OCI-LY1 (cell line): Measurements from ENCODE around the gene UQCC5.

Experiments
- H2AFZ ChIP-seq: fragments of 200-600 bp; sonication (generic), shearing (Covaris generic); 2 replicates; pipeline ENCODE4 v1.6.0; 2014; ENCODE audit warnings: antibody characterized with exemption, mild to moderate bottlenecking, low read length
- H3F3A ChIP-seq: fragments of 200-600 bp; sonication (generic), shearing (Covaris generic); 2 replicates; pipeline ENCODE4 v1.6.0; 2014; ENCODE audit warnings: mild to moderate bottlenecking, antibody characterized with exemption, low read length, moderate library complexity; ENCODE audit not compliant: insufficient read depth
- H3K27ac ChIP-seq: fragments of 200-600 bp; sonication (generic); 2 replicates; pipeline ENCODE4 v1.5.1; 2014; ENCODE audit warnings: low read length, mixed run types, mild to moderate bottlenecking, low read depth; ENCODE audit not compliant: poor library complexity, severe bottlenecking
- H3K27me3 ChIP-seq: fragments of 200-600 bp; sonication (generic); 2 replicates; pipeline ENCODE4 v1.6.0; 2014; ENCODE audit warnings: antibody characterized with exemption, mild to moderate bottlenecking, low read length, moderate library complexity; ENCODE audit not compliant: insufficient read depth
- H3K36me3 ChIP-seq: fragments of 200-600 bp; sonication (generic); 2 replicates; pipeline ENCODE4 v1.6.1; 2014; ENCODE audit warnings: mild to moderate bottlenecking, antibody characterized with exemption, low read length, moderate library complexity, mixed read lengths; ENCODE audit not compliant: insufficient read depth
- H3K4me1 ChIP-seq: fragments of 200-600 bp; sonication (generic); 2 replicates; pipeline ENCODE4 v1.5.1; 2014; ENCODE audit warnings: mild to moderate bottlenecking, low read length, moderate library complexity; ENCODE audit not compliant: insufficient read depth, severe bottlenecking
- H3K4me2 ChIP-seq: fragments of 200-600 bp; sonication (generic), shearing (Covaris generic); 2 replicates; pipeline ENCODE4 v1.6.1; 2014; ENCODE audit warnings: low read length
- H3K4me3 ChIP-seq: fragments of 200-600 bp; sonication (generic); 2 replicates; pipeline ENCODE4 v1.5.1; 2014; ENCODE audit warnings: low read length, low read depth, mild to moderate bottlenecking, mixed read lengths; ENCODE audit not compliant: poor library complexity, severe bottlenecking
- H3K79me2 ChIP-seq: fragments of 200-600 bp; shearing (Covaris generic); 2 replicates; pipeline ENCODE4 v1.6.1; 2016; ENCODE audit warnings: mixed run types, low read length, mixed read lengths; ENCODE audit not compliant: insufficient read depth
- H3K9ac ChIP-seq: fragments of 200-600 bp; sonication (generic), shearing (Covaris generic); 2 replicates; pipeline ENCODE4 v1.6.1; 2014; ENCODE audit warnings: mild to moderate bottlenecking, low read length, mixed read lengths
- H3K9me2 ChIP-seq: fragments of 200-600 bp; sonication (generic), shearing (Covaris generic); 2 replicates; pipeline ENCODE4 v1.6.1; 2014; ENCODE audit warnings: low read depth, mild to moderate bottlenecking, low read length, mixed read lengths
- H3K9me3 ChIP-seq: fragments of 200-600 bp; shearing (Covaris generic); 2 replicates; pipeline ENCODE4 v1.6.1; 2014; ENCODE audit warnings: low read length, mixed read lengths
- H4K20me1 ChIP-seq: fragments of 200-600 bp; sonication (generic), shearing (Covaris generic); 2 replicates; pipeline ENCODE4 v1.6.0; 2016; ENCODE audit warnings: mild to moderate bottlenecking, low read length; ENCODE audit not compliant: insufficient read depth
- CTCF ChIP-seq: fragments of 200-600 bp; sonication (generic), shearing (Covaris generic); IDR thresholded peaks from 2 replicates; pipeline ENCODE4 v1.5.1; 2017; ENCODE audit warnings: mild to moderate bottlenecking, antibody characterized with exemption, low read length, moderate library complexity, mixed read lengths
- EZH2 ChIP-seq: fragments of 200-600 bp; sonication (generic), shearing (Covaris generic); IDR thresholded peaks from 2 replicates; pipeline ENCODE4 v1.8.0; 2017; ENCODE audit warnings: borderline replicate concordance, mixed run types, mild to moderate bottlenecking, antibody characterized with exemption, low read length, moderate library complexity, mixed read lengths

Gene UQCC5

DNA sequence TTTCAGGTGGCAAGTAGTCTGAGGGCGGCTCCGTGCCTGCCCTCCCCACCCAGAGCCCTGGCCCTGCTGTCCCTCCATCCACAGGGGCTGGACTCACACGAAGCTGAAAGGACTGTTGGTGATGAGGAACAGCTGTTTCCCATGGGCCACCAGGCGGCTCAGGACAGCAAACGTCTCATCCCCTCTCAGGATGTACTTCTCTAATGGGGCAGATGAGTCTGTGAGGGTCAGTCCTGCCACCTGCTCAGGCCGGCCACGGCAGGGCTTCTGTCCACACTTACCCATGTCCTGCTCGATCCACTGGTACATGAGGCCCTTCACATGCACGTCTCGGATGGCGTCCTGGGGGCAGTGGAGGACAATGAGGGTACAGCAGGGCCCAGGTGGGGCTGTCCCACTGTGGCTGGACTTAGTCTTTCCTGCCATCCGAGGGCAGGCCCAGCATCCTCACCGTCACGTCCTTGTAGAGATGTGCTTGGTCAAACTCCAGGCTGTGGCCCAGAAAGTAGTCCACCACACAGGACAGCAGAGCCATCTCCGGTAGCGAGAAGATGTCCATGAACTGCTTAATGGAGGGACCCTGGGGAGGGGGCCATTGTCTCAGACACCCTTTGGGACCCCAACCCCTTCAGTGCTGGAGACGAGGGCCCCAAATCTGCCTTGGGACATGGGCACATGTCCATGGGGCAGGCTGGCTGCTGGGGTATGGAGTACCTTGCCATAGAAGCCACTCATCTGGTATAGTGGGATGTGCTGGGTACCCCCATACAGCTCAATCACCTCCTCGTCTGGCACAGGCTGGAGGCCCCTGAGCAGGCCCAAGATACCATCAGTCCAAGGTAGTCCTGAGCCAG is 8.4 kb upstream of the UQCC5 start:
- Histone ChIP-seq H3K36me3 (peaks cover 47% of the 10 kb centered on the region), H3K4me1 (peaks cover 17% of the 10 kb centered on the region), H3K4me3 (no peak overlapping the region), H3K9me2 (no peaks in the 10 kb centered on the region), H3K4me2 (no peak overlapping the region), H3K27me3 (no peaks in the 10 kb centered on the region), H3K79me2 (no peaks in the 10 kb centered on the region), H3K9me3 (no peaks in the 10 kb centered on the region), H3F3A (no peaks in the 10 kb centered on the region), H3K9ac (no peak overlapping the region), H4K20me1 (no peaks in the 10 kb centered on the region), H2AFZ (no peak overlapping the region), H3K27ac (no peak overlapping the region)
- TF ChIP-seq EZH2 (no peak), CTCF (no peak)

DNA sequence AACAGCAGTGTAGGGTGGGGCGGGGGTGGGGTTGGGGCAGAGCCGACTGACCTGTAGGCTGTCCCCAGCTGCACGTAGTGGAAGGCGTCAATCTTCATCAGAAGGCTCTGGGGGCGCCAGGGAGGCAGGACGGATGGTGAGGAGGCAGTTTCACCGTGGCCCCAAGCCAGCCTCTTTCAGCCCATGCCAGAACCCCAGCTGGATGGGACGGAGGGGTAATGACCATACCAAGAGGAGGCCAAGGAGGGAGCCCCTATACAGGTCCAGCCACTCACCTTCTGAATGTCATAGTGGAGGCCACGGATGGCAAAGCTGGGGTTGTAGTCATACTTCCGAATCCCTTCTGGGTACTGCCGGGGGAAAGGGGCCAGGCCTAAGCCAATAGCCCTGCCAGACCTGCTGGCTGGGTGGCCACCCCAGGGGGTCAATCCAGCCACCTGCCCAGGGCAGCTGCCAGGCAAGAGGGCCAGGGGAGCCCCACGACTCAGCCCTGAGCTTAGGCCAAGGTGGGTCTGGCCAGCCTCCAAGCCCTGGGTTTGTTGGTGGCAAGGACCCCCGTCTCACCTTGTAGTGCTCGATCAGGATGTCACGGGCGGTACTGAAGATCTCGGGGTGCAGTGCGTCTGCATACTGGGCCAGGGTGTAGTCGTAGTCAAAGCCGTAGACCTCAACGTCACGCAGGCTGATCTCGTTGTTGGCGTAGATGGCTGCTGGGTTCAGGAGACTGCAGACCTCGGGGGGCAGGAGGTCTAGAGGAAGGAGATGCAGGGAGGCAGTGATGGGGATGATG is 7.6 kb upstream of the UQCC5 start:
- Histone ChIP-seq H3K4me2 (no peak overlapping the region), H3F3A (no peaks in the 10 kb centered on the region), H3K36me3 (peaks cover 46% of the 10 kb centered on the region), H3K9me3 (no peaks in the 10 kb centered on the region), H3K9ac (no peak overlapping the region), H3K4me3 (no peak overlapping the region), H3K9me2 (no peaks in the 10 kb centered on the region), H4K20me1 (no peaks in the 10 kb centered on the region), H3K27me3 (no peaks in the 10 kb centered on the region), H3K79me2 (no peaks in the 10 kb centered on the region), H3K27ac (no peak overlapping the region), H2AFZ (no peak overlapping the region), H3K4me1 (peaks cover 17% of the 10 kb centered on the region)
- TF ChIP-seq CTCF, result no peak
- TF ChIP-seq EZH2, result no peak

DNA sequence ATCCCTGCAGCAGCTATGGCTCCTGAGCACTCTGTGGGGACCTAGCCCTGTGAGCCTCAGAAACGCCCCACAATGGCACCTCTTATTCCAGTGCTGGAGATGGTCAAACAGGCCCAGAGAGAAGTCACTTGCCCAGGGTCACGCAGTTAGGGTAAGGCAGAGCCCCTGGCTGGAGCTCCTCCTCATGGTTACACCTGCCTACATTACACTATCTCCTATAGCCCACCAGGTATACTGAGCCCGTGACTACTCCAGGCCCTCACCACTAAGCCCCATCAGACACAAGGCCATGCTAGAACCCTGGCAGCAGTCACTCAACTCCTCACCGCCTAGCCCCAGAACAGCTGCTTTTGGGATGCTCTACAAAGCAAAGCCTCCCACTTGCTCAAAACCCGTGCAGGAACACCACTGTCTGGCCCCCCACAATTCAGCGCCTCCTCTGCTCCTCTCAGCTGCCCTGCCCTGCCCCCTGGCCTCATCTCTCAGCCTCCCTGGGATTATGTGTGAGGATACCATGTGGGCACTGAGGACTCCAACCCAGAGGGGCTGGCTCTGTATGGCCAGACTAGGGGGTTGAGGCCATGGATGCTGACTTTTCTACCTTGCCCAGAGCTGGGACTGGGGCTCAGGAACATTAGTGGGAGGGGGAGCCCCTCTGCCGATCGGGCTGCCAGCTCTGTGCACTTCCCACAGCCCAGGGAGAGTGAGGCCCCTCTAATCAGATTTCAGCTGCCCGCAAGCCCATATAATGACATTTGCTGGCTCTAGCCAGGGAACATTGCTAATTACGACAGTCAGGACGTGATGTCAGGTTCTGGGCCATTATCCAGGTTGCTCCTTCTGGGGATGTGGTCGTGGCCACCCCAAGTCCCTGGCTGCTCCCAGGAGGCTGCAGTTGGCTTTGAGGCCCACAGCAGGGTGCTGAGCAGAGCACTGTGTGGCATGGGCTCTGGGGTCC is 6.8 kb upstream of the UQCC5 start:
- peaks cover 24% of the 10 kb centered on the region for H3K4me1 ChIP-seq
- TF ChIP-seq CTCF (no peak), EZH2 (no peak)

More for the DNA sequence above, 6.8 kb upstream of the UQCC5 start:
- peaks cover 37% of the 10 kb centered on the region for H3K36me3 ChIP-seq
- no peak overlapping the region for H3K27ac ChIP-seq
- H3K4me2 ChIP-seq, result no peak overlapping the region
- no peak overlapping the region for H2AFZ ChIP-seq
- H3K9ac ChIP-seq, result no peak overlapping the region
- no peaks in the 10 kb centered on the region for H4K20me1 ChIP-seq
- H3K4me3 ChIP-seq, result no peak overlapping the region
- H3K9me3 ChIP-seq, result no peaks in the 10 kb centered on the region
- H3K9me2 ChIP-seq, result no peaks in the 10 kb centered on the region
- no peaks in the 10 kb centered on the region for H3K27me3 ChIP-seq
- no peaks in the 10 kb centered on the region for H3K79me2 ChIP-seq
- H3F3A ChIP-seq, result peaks cover 3% of the 10 kb centered on the region; the same call in 1 of the 2 replicates
